IMR-90 (cell line): ENCODE results near the gene IQSEC1.

Experiments used
- CTCF ChIP-seq: conservative IDR thresholded peaks from 2 replicates; pipeline ENCODE4 v1.5.1; 2012; ENCODE audit warnings: mild to moderate bottlenecking, low read depth, low read length, improper control_type of control experiment
- NFE2L2 ChIP-seq: fragments of 150-350 bp; IDR thresholded peaks from 2 replicates; pipeline ENCODE4 v1.6.1; 2016; ENCODE audit warnings: low read depth, mild to moderate bottlenecking, low read length
- POLR2A ChIP-seq: IDR thresholded peaks from 2 replicates; pipeline ENCODE4 v1.6.1; 2012; ENCODE audit warnings: mild to moderate bottlenecking, low read depth, low read length
- RAD21 ChIP-seq: IDR thresholded peaks from 2 replicates; pipeline ENCODE4 v1.6.1; 2012; ENCODE audit warnings: low read length, improper control_type of control experiment
- RCOR1 ChIP-seq: IDR thresholded peaks from 2 replicates; pipeline ENCODE4 v1.6.1; 2012; ENCODE audit warnings: mild to moderate bottlenecking, low read length, improper control_type of control experiment; ENCODE audit not compliant: insufficient replicate concordance
- SMC3 ChIP-seq: fragments of 150-350 bp; IDR thresholded peaks from 2 replicates; pipeline ENCODE4 v1.6.1; 2016; ENCODE audit warnings: low read depth, mild to moderate bottlenecking, antibody characterized with exemption, low read length, moderate library complexity

GRCh38 chr3:12903000-12903800, 170.0 kb downstream of the IQSEC1 start:
- TF ChIP-seq CTCF (no peak), POLR2A (no peak), RCOR1 (no peak), NFE2L2 (no peak), SMC3 (no peak), RAD21 (no peak)
